SK-N-MC (cell line): ENCODE results near the gene GPC3.

Experiments
- EZH2 ChIP-seq: fragments of 200-600 bp; sonication (generic); IDR thresholded peaks from one replicate; pipeline ENCODE4 v1.6.1; 2017; ENCODE audit warnings: antibody characterized with exemption
- POLR2AphosphoS5 ChIP-seq: IDR thresholded peaks from 2 replicates; pipeline ENCODE4 v1.6.1; 2012; ENCODE audit warnings: mild to moderate bottlenecking, low read depth, low read length, borderline replicate concordance

- TF ChIP-seq POLR2AphosphoS5 (no peak), EZH2 (no peak)
Observed at GRCh38 chrX:133913658-133914388, 71.6 kb downstream of the GPC3 start.
